HepG2 (cell line): Measurements from ENCODE around the gene ELOVL5. TPM values are rescaled to one million over a fixed set of nuclear protein-coding genes. Genes with fewer than 3 reads are reported as not detected.

Source experiments
- ATAC-seq: fragments of 200-7000 bp; cut with Tn5 transposase; 3 replicates; pipeline ENCODE4 v1.9.1; 2020; ENCODE audit warnings: mild to moderate bottlenecking, moderate library complexity
- BruUV-seq: library from RNA; stranded (reverse); fragments of 400-500 nt; replicated peaks from 2 replicates; lab custom pipeline; 2021; lab: Mats Ljungman, UMichigan
- CTCF ChIA-PET: fragments of 300-600 bp; formaldehyde crosslinking; extraction: SDS; loops from one replicate; lab custom pipeline; 2021; ENCODE audit warnings: low total read pairs, inconsistent platforms, low intra/inter-chr PET ratio; lab: Yijun Ruan, JAX
- POLR2A ChIA-PET: fragments of 350-600 bp; sonication (Branson Sonifier 250); formaldehyde crosslinking; loops from one replicate; lab custom pipeline; 2020; ENCODE audit warnings: antibody characterized with exemption, inconsistent platforms; lab: Yijun Ruan, JAX
- DNase-seq: peaks from one replicate; pipeline ENCODE4 v3.0.0-alpha.2; 2015; ENCODE audit warnings: low spot score
- FAIRE-seq: peaks from 3 replicates; lab custom pipeline; 2011; peaks lifted over from hg19 to GRCh38; lab: Jason Lieb, UNC
- H2AFZ ChIP-seq: one replicate; pipeline ENCODE4 v1.6.1; 2011; ENCODE audit warnings: low read length, inconsistent platforms
- H3K27ac ChIP-seq: fragments of 300-600 bp; 3 replicates; pipeline ENCODE4 v1.8.0; 2011; ENCODE audit warnings: mixed run types, mild to moderate bottlenecking, mixed read lengths, low read length, inconsistent platforms; ENCODE audit not compliant: insufficient read depth; ENCODE audit errors: extremely low read length
- H3K27me3 ChIP-seq, 2 experiments: fragments of 200-600 bp in 1 of 2; 2 replicates in 1 of 2; 3 replicates in 1 of 2; pipeline versions ENCODE4 v1.6.0 to v1.8.0; 2011; ENCODE audit warnings: low read length in 2 of 2, mild to moderate bottlenecking in 2 of 2, moderate library complexity in 2 of 2, inconsistent platforms in 1 of 2; ENCODE audit not compliant: insufficient read depth in 2 of 2, control insufficient read depth in 1 of 2
- H3K36me3 ChIP-seq, 2 experiments: fragments of 200-600 bp in 1 of 2; replicated peaks in 1 of 2; 2 replicates in 1 of 2; 3 replicates in 1 of 2; pipeline versions ENCODE4 v1.5.1 to v1.8.0; 2011; ENCODE audit warnings: low read length in 2 of 2, inconsistent platforms in 1 of 2; ENCODE audit not compliant: insufficient read depth in 2 of 2, control insufficient read depth in 1 of 2
- H3K4me1 ChIP-seq: 2 replicates; pipeline ENCODE4 v1.5.1; 2012; ENCODE audit warnings: low read length, inconsistent platforms; ENCODE audit not compliant: insufficient read depth
- H3K4me2 ChIP-seq: 2 replicates; pipeline ENCODE4 v1.6.0; 2011; ENCODE audit warnings: low read depth, low read length, inconsistent platforms
- H3K4me3 ChIP-seq, 3 experiments: fragments of 200-600 bp in 1 of 3; sonication (generic), shearing (Covaris generic) in 1 of 3; replicated peaks in 1 of 3; 2 replicates each; pipeline ENCODE4 v1.5.1; 2011 to 2016; ENCODE audit warnings: low read length in 3 of 3, inconsistent platforms in 2 of 3, low read depth in 2 of 3, mild to moderate bottlenecking in 2 of 3, control low read depth in 1 of 3, mixed read lengths in 1 of 3; ENCODE audit not compliant: insufficient read depth in 1 of 3
- H3K79me2 ChIP-seq: one replicate; pipeline ENCODE4 v1.6.1; 2011; ENCODE audit warnings: low read length, inconsistent platforms; ENCODE audit not compliant: insufficient read depth
- H3K9ac ChIP-seq: 2 replicates; pipeline ENCODE4 v1.6.0; 2011; ENCODE audit warnings: mild to moderate bottlenecking, low read depth, low read length, inconsistent platforms; ENCODE audit not compliant: insufficient read depth
- H3K9me3 ChIP-seq: 2 replicates; pipeline ENCODE4 v1.5.1; 2012; ENCODE audit warnings: mild to moderate bottlenecking, low read length
- H4K20me1 ChIP-seq: 2 replicates; pipeline ENCODE4 v1.6.0; 2011; ENCODE audit warnings: inconsistent platforms, mild to moderate bottlenecking, low read length, moderate library complexity; ENCODE audit not compliant: insufficient read depth
- ARNT ChIP-seq: fragments of 450-650 bp; IDR thresholded peaks from 2 replicates; pipeline ENCODE4 v1.6.1; 2017
- E2F2 ChIP-seq: sonication (generic); formaldehyde crosslinking; IDR thresholded peaks from 2 replicates; pipeline ENCODE4 v1.4.0; 2020; ENCODE audit warnings: missing genetic modification reagents, borderline replicate concordance
- ERF ChIP-seq: IDR thresholded peaks from 2 replicates; pipeline ENCODE4 v1.6.1; 2018; ENCODE audit warnings: missing biosample characterization, missing genetic modification reagents
- IKZF1 ChIP-seq: fragments of 450-650 bp; IDR thresholded peaks from 2 replicates; pipeline ENCODE4 v1.7.1; 2016
- MED13 ChIP-seq: sonication (generic); formaldehyde crosslinking; IDR thresholded peaks from 2 replicates; pipeline ENCODE4 v1.5.0; 2020; ENCODE audit warnings: missing genetic modification reagents
- MEIS2 ChIP-seq: sonication (generic); formaldehyde crosslinking; IDR thresholded peaks from 2 replicates; pipeline ENCODE4 v1.9.0; 2021; ENCODE audit warnings: mild to moderate bottlenecking, missing genetic modification reagents
- NFKBIZ ChIP-seq: IDR thresholded peaks from 2 replicates; pipeline ENCODE4 v1.6.1; 2018; ENCODE audit warnings: missing genetic modification reagents, missing compliant biosample characterization
- NFYB ChIP-seq: sonication (generic); formaldehyde crosslinking; IDR thresholded peaks from 2 replicates; pipeline ENCODE4 v1.4.0; 2020; ENCODE audit warnings: missing genetic modification reagents
- RELA ChIP-seq: sonication (generic); formaldehyde crosslinking; IDR thresholded peaks from 2 replicates; pipeline ENCODE4 v1.4.0; 2020; ENCODE audit warnings: missing genetic modification reagents
- RORA ChIP-seq: sonication (generic); formaldehyde crosslinking; IDR thresholded peaks from 2 replicates; pipeline ENCODE4 v1.5.0; 2020; ENCODE audit warnings: mild to moderate bottlenecking, missing genetic modification reagents, moderate library complexity
- SP5 ChIP-seq: IDR thresholded peaks from 2 replicates; pipeline ENCODE4 v1.6.1; 2016; ENCODE audit warnings: low read depth, borderline replicate concordance
- ZFP37 ChIP-seq: sonication (generic); formaldehyde crosslinking; IDR thresholded peaks from 2 replicates; pipeline ENCODE4 v1.4.0; 2020; ENCODE audit warnings: missing genetic modification reagents, borderline replicate concordance
- ZSCAN29 ChIP-seq: sonication (generic); formaldehyde crosslinking; conservative IDR thresholded peaks from 2 replicates; pipeline ENCODE4 v1.4.0; 2020; ENCODE audit warnings: mild to moderate bottlenecking, missing genetic modification reagents
- WGBS: methylation state at CpG from one replicate; pipeline ENCODE4 v1.1.6; 2017; ENCODE audit warnings: low lambda C conversion rate; 5-methylcytosine and 5-hydroxymethylcytosine counted together
- in situ Hi-C: cut with HindIII; loops from 2 replicates; pipeline ENCODE4 v1.10.0; 2017; ENCODE audit warnings: low pct_unique_long_range_greater_than_20kb; ENCODE audit not compliant: extremely low pct_ligation_motif_present
- intact Hi-C: fragments of 100-400 bp; cut with micrococcal nuclease; formaldehyde crosslinking; loops from one replicate; pipeline ENCODE4 v1.10.0; 2022; ENCODE audit not compliant: unreplicated experiment
- polyA plus RNA-seq, 8 experiments: library from polyadenylated mRNA; depleted of rRNA in 3 of 8; stranded (reverse) in 7 of 8; unstranded in 1 of 8; fragments of >200 nt; fragmentation: Illumina TruSeq in 4 of 8; extraction: Trizol in 4 of 8; gene quantifications; 2 replicates each; pipeline versions ENCODE4 v1.2.1 to v1.2.3, GENCODE V29; 2011 to 2016; ENCODE audit warnings: low read depth in 4 of 8, missing spikeins in 1 of 8, mixed read lengths in 1 of 8; ENCODE audit not compliant: insufficient read depth in 1 of 8
- total RNA-seq, 5 experiments: library from RNA; depleted of rRNA; stranded (reverse); fragments of >200 nt; fragmentation: Illumina TruSeq; extraction: Trizol; gene quantifications; 2 replicates each; pipeline ENCODE4 v1.2.3, GENCODE V29; 2016; ENCODE audit warnings: low read depth in 1 of 5
- TF ChIP-seq, protein P1 (sequence below): sonication (generic); formaldehyde crosslinking; IDR thresholded peaks from 2 replicates; pipeline ENCODE4 v1.4.0; 2020; ENCODE audit warnings: mild to moderate bottlenecking, missing genetic modification reagents, borderline replicate concordance
- TF ChIP-seq, protein P2 (sequence below): sonication (generic); formaldehyde crosslinking; IDR thresholded peaks from 2 replicates; pipeline ENCODE4 v1.5.1; 2020; ENCODE audit warnings: missing genetic modification reagents, mild to moderate bottlenecking, borderline replicate concordance
- TF ChIP-seq, protein P3 (sequence below): sonication (generic); formaldehyde crosslinking; IDR thresholded peaks from 2 replicates; pipeline ENCODE4 v1.5.1; 2020; ENCODE audit warnings: missing genetic modification reagents, mild to moderate bottlenecking, borderline replicate concordance
- TF ChIP-seq, protein P4 (sequence below): sonication (generic); formaldehyde crosslinking; IDR thresholded peaks from 2 replicates; pipeline ENCODE4 v1.8.0; 2022; ENCODE audit warnings: mild to moderate bottlenecking, missing genetic modification reagents, moderate library complexity

The ELOVL5 gene
- total and polyA plus RNA-seq, 2 of the 13 experiments (the other 11 are each of a cell fraction or from before 2014, with no cell fraction given): 50.1 to 72.4 TPM

DNA sequence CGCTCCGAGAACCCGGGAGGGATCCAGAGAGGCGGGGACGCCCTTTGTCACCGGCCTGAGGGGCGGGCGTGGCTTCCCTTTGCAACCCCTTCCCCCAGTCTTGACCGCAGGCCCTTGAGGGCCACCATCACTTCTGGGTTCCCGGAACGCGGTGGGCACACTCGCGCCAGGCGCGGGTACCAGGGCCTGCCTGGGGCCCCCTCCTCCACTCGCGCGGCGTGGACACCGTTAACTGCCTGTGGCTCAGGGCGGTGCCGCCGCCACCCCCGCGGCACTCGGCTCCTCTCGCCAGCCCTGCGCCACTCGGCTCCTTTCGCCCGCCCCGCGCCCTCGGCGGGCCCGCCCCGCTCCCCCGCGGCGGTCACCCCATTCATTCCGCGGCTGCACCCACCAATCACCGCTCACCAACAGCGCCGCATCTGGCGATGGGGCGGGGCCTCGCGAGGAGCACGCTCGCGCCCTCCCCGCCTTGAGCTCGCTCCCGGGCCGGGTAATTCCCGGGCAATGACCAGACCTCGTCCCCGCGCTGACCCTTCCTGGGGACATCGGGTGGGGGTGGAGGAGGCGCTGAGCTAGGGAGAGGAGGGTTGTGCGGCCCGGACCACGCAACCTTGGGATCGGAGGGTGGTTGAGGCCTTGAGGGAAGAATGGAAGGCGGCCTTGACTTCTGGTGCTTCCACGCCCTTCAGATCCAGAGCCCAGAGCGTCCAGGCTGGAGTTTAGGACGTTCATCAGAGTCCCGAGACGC is 10.5 kb upstream of the ELOVL5 start:
- DNase-seq (peak; percentile 92), FAIRE-seq (peak; percentile 64), ATAC-seq (peak; percentile 96)
- 1% methylated on average over 49 of the region's 73 CpGs for WGBS
- Histone ChIP-seq H3K4me3 (peak overlapping the region; percentile 58 to 82 (median 67)), H3K27ac (peak overlapping the region; percentile 82), H3K4me2 (peak overlapping the region; percentile 99), H3K27me3 (peaks cover 0 to 16% of the 10 kb centered on the region in 2 experiments; a peak in 3 of 5 replicates), H2AFZ (peak overlapping the region; percentile 10), H3K36me3 (no peaks in the 10 kb centered on the region), H3K9ac (peak overlapping the region; percentile 80), H3K4me1 (peaks cover 42% of the 10 kb centered on the region), H3K79me2 (no peaks in the 10 kb centered on the region), H4K20me1 (no peaks in the 10 kb centered on the region), H3K9me3 (no peaks in the 10 kb centered on the region)
- BruUV-seq: no TSS peak
- CTCF ChIA-PET: no interaction called here
- in situ Hi-C loops: no loop called here
- POLR2A ChIA-PET: interaction anchor here (0.6 to 1.7 kb wide), 17 partner anchors 10 to 634 kb away, joined by 3 to 11 read pairs (median 4); partner anchors contain the start of gene GSTA4
- intact Hi-C loops: loop anchor here (1.0 to 5.0 kb wide), 3 partner anchors 10 to 73 kb away; no protein-coding TSS in a partner anchor
- TF ChIP-seq, protein P1, sequence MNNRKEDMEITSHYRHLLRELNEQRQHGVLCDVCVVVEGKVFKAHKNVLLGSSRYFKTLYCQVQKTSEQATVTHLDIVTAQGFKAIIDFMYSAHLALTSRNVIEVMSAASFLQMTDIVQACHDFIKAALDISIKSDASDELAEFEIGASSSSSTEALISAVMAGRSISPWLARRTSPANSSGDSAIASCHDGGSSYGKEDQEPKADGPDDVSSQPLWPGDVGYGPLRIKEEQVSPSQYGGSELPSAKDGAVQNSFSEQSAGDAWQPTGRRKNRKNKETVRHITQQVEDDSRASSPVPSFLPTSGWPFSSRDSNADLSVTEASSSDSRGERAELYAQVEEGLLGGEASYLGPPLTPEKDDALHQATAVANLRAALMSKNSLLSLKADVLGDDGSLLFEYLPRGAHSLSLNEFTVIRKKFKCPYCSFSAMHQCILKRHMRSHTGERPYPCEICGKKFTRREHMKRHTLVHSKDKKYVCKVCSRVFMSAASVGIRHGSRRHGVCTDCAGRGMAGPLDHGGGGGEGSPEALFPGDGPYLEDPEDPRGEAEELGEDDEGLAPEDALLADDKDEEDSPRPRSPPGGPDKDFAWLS: no peak
- TF ChIP-seq ZFP37 (no peak; the same call in none of the 2 replicates), NFKBIZ (CRISPR knock-in tag) (peak; percentile 66; the same call in 1 of the 2 replicates), SP5 (peak; percentile 39), ARNT (no peak), ERF (CRISPR knock-in tag) (peak; percentile 73; the same call in 1 of the 2 replicates), ZSCAN29 (0 out of 2 replicates have a peak, but pooled peaks have one; percentile 55), NFYB (CRISPR knock-in tag) (peak; percentile 83), MEIS2 (CRISPR knock-in tag) (peak; percentile 90), E2F2 (CRISPR knock-in tag) (peak; percentile 96; the same call in 1 of the 2 replicates), RORA (CRISPR knock-in tag) (no peak), RELA (CRISPR knock-in tag) (peak; percentile 81), IKZF1 (no peak), MED13 (no peak)
- TF ChIP-seq, protein P2, sequence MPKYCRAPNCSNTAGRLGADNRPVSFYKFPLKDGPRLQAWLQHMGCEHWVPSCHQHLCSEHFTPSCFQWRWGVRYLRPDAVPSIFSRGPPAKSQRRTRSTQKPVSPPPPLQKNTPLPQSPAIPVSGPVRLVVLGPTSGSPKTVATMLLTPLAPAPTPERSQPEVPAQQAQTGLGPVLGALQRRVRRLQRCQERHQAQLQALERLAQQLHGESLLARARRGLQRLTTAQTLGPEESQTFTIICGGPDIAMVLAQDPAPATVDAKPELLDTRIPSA: no peak; the same call in 1 of the 2 replicates
- TF ChIP-seq, protein P3, sequence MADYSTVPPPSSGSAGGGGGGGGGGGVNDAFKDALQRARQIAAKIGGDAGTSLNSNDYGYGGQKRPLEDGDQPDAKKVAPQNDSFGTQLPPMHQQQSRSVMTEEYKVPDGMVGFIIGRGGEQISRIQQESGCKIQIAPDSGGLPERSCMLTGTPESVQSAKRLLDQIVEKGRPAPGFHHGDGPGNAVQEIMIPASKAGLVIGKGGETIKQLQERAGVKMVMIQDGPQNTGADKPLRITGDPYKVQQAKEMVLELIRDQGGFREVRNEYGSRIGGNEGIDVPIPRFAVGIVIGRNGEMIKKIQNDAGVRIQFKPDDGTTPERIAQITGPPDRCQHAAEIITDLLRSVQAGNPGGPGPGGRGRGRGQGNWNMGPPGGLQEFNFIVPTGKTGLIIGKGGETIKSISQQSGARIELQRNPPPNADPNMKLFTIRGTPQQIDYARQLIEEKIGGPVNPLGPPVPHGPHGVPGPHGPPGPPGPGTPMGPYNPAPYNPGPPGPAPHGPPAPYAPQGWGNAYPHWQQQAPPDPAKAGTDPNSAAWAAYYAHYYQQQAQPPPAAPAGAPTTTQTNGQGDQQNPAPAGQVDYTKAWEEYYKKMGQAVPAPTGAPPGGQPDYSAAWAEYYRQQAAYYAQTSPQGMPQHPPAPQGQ (CRISPR knock-in tag): no peak
- TF ChIP-seq, protein P4, sequence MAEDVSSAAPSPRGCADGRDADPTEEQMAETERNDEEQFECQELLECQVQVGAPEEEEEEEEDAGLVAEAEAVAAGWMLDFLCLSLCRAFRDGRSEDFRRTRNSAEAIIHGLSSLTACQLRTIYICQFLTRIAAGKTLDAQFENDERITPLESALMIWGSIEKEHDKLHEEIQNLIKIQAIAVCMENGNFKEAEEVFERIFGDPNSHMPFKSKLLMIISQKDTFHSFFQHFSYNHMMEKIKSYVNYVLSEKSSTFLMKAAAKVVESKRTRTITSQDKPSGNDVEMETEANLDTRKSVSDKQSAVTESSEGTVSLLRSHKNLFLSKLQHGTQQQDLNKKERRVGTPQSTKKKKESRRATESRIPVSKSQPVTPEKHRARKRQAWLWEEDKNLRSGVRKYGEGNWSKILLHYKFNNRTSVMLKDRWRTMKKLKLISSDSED (CRISPR knock-in tag): no peak; the same call in 1 of the 2 replicates
